Transverse colon (tissue), 4 donors: ENCODE measurements around the gene BIRC6.

Source experiments
- CTCF ChIP-seq, 5 experiments: fragments of 200-600 bp in 3 of 5; fragments of 450-650 bp in 2 of 5; sonication (generic) in 3 of 5; IDR thresholded peaks; 1 replicate in 2 of 5; 2 replicates in 3 of 5; pipeline ENCODE4 v1.5.1; 2016 to 2017; ENCODE audit warnings: antibody characterized with exemption in 5 of 5, inconsistent platforms in 3 of 5, mild to moderate bottlenecking in 2 of 5, moderate library complexity in 1 of 5
- POLR2AphosphoS5 ChIP-seq, 3 donors: sonication (generic); formaldehyde crosslinking; IDR thresholded peaks; one replicate each; pipeline ENCODE4 v1.6.1; 2016; ENCODE audit warnings: antibody characterized with exemption in 3 of 3

GRCh38 chr2:32532961-32533360 lies 176.1 kb downstream of the BIRC6 start:
- TF ChIP-seq POLR2AphosphoS5 (IDR thresholded peaks at IDR 0.05), result no peak
- TF ChIP-seq CTCF (IDR thresholded peaks at IDR 0.05), result no peak
